Endodermal cell (in vitro differentiated cells): ENCODE results near the gene MROH9. TPM values are rescaled to one million over a fixed set of nuclear protein-coding genes. Genes with fewer than 3 reads are reported as not detected.

Experiments
- DNase-seq: peaks from one replicate; pipeline ENCODE4 v3.0.0-alpha.2; 2017
- H3K27ac ChIP-seq: 2 replicates; pipeline ENCODE4 v1.5.1; 2013; ENCODE audit warnings: mild to moderate bottlenecking, low read depth, low read length, moderate library complexity
- H3K27me3 ChIP-seq: 2 replicates; pipeline ENCODE4 v1.6.1; 2013; ENCODE audit warnings: mild to moderate bottlenecking, low read length, moderate library complexity; ENCODE audit not compliant: insufficient read depth, control insufficient read depth, poor library complexity, severe bottlenecking
- H3K36me3 ChIP-seq: 2 replicates; pipeline ENCODE4 v1.7.0; 2013; ENCODE audit warnings: mild to moderate bottlenecking, low read length, moderate library complexity; ENCODE audit not compliant: control insufficient read depth, insufficient read depth
- H3K4me1 ChIP-seq: one replicate; pipeline ENCODE4 v1.7.0; 2013; ENCODE audit warnings: low read length; ENCODE audit not compliant: control insufficient read depth, insufficient read depth
- H3K4me3 ChIP-seq: 2 replicates; pipeline ENCODE4 v1.5.1; 2013; ENCODE audit warnings: mild to moderate bottlenecking, low read length, moderate library complexity
- H3K9ac ChIP-seq: 2 replicates; pipeline ENCODE4 v1.6.1; 2013; ENCODE audit warnings: mild to moderate bottlenecking, low read length, moderate library complexity; ENCODE audit not compliant: poor library complexity, severe bottlenecking; ENCODE audit errors: extremely low read depth
- H3K9me3 ChIP-seq: 2 replicates; pipeline ENCODE4 v1.6.1; 2013; ENCODE audit warnings: mild to moderate bottlenecking, low read length, moderate library complexity; ENCODE audit not compliant: control insufficient read depth
- H3K27ac Mint-ChIP-seq: 2 replicates; pipeline ENCODE4 v1.8.0; 2020; ENCODE audit warnings: mixed read lengths
- H3K27me3 Mint-ChIP-seq: 2 replicates; pipeline ENCODE4 v1.8.0; 2021; ENCODE audit warnings: mild to moderate bottlenecking, mixed read lengths; ENCODE audit not compliant: insufficient read depth
- H3K36me3 Mint-ChIP-seq: 2 replicates; pipeline ENCODE4 v1.8.0; 2020; ENCODE audit warnings: low read depth, mixed read lengths
- H3K4me1 Mint-ChIP-seq: 2 replicates; pipeline ENCODE4 v1.8.0; 2020; ENCODE audit warnings: mixed read lengths
- H3K4me3 Mint-ChIP-seq: 2 replicates; pipeline ENCODE4 v1.8.0; 2020; ENCODE audit warnings: mild to moderate bottlenecking, moderate library complexity, mixed read lengths
- H3K9me3 Mint-ChIP-seq: 2 replicates; pipeline ENCODE4 v1.8.0; 2020; ENCODE audit warnings: mild to moderate bottlenecking, mixed read lengths
- CTCF ChIP-seq: fragments of 200-600 bp; sonication (generic); conservative IDR thresholded peaks from 2 replicates; pipeline ENCODE4 v1.5.0; 2021; ENCODE audit warnings: antibody characterized with exemption, mild to moderate bottlenecking
- WGBS, 2 experiments: methylation state at CpG; one replicate each; pipeline versions ENCODE4 v1.1.5 to v1.1.7; 2013; ENCODE audit warnings: missing lambda C conversion rate in 2 of 2, mixed read lengths in 1 of 2; ENCODE audit not compliant: insufficient coverage in 1 of 2, insufficient read length in 1 of 2; 5-methylcytosine and 5-hydroxymethylcytosine counted together
- total RNA-seq, 2 donors: library from RNA; stranded (reverse); fragmentation: NEBNext Ultra II Directional in 1 of 2; extraction: Animal tissue kit (Norgen Biotek cat#: 25700) in 1 of 2; gene quantifications; 2 replicates in 1 of 2; 3 replicates in 1 of 2; pipeline ENCODE4 v1.2.1, GENCODE V29; 2021

MROH9 gene
- total RNA-seq, 2 donors from 2014 or later = not detected

DNA sequence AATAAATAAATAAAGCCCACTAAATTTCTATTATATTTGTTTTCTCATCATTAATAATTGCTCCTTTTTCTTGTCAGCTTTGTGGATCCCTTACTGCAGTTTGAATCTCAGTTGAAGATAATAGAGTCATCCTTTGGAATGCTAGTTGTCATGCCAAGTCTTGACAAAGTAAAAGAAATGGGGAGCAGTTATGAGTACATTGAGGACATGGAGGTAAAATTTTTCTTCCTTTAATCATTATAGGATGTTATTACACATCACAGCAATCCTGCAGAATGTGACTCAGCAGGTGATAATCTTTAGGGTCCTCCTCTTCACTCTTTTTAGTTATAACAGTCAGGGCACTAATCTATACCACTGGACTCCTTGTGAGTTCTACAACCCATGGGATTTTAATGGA is 24.1 kb downstream of the MROH9 start:
- H3K4me1 Mint-ChIP-seq = no peaks in the 10 kb centered on the region
- no peaks in the 10 kb centered on the region for H3K27me3 ChIP-seq
- H3K27me3 Mint-ChIP-seq = peaks cover 7% of the 10 kb centered on the region
- H3K4me3 ChIP-seq = no peak overlapping the region
- H3K27ac Mint-ChIP-seq = no peak overlapping the region
- H3K9me3 ChIP-seq = no peaks in the 10 kb centered on the region
- no peak for TF ChIP-seq CTCF
- H3K27ac ChIP-seq = no peak overlapping the region
- no peaks in the 10 kb centered on the region for H3K9me3 Mint-ChIP-seq
- no peaks in the 10 kb centered on the region for H3K36me3 Mint-ChIP-seq
- no peaks in the 10 kb centered on the region for H3K36me3 ChIP-seq
- no peak overlapping the region for H3K4me3 Mint-ChIP-seq
- no peaks in the 10 kb centered on the region for H3K4me1 ChIP-seq
- no peak overlapping the region for H3K9ac ChIP-seq
- DNase-seq = no peak

GRCh38 chr1:170964506-170964905 is 29.2 kb downstream of the MROH9 start:
- Histone ChIP-seq H3K36me3 (no peaks in the 10 kb centered on the region), H3K9ac (no peak overlapping the region), H3K4me1 (peaks cover 4% of the 10 kb centered on the region), H3K9me3 (no peaks in the 10 kb centered on the region), H3K27ac (no peak overlapping the region), H3K4me3 (no peak overlapping the region), H3K27me3 (peaks cover 10% of the 10 kb centered on the region)
- Mint-ChIP-seq H3K27ac (no peak overlapping the region), H3K36me3 (no peaks in the 10 kb centered on the region), H3K27me3 (peaks cover 14% of the 10 kb centered on the region), H3K4me3 (no peak overlapping the region), H3K9me3 (no peaks in the 10 kb centered on the region), H3K4me1 (peaks cover 14% of the 10 kb centered on the region)
- WGBS, 2 experiments = 86 to 95% methylated on average over 1 to 3 of the region's 3 CpGs
- no peak for TF ChIP-seq CTCF
- no peak for DNase-seq

GRCh38 chr1:170967042-170967910 is 31.9 kb downstream of the MROH9 start:
- H3K4me3 ChIP-seq = no peak overlapping the region
- H3K27me3 Mint-ChIP-seq = peaks cover 14% of the 10 kb centered on the region
- peak; percentile 82 for TF ChIP-seq CTCF
- DNase-seq = no peak
- peaks cover 4% of the 10 kb centered on the region for H3K4me1 ChIP-seq
- H3K36me3 Mint-ChIP-seq = no peaks in the 10 kb centered on the region
- peaks cover 10% of the 10 kb centered on the region for H3K27me3 ChIP-seq
- no peak overlapping the region for H3K4me3 Mint-ChIP-seq
- H3K9ac ChIP-seq = no peak overlapping the region
- WGBS, 2 experiments = 32 to 41% methylated on average over 4 of the region's 5 CpGs
- no peaks in the 10 kb centered on the region for H3K9me3 Mint-ChIP-seq
- H3K9me3 ChIP-seq = no peaks in the 10 kb centered on the region
- no peaks in the 10 kb centered on the region for H3K36me3 ChIP-seq
- H3K27ac Mint-ChIP-seq = no peak overlapping the region
- no peak overlapping the region for H3K27ac ChIP-seq
- H3K4me1 Mint-ChIP-seq = peaks cover 20% of the 10 kb centered on the region
